Measurements from ENCODE around the gene ARHGAP6.

ARHGAP6 gene

GRCh38 chrX:11678158-11678557 is 12.4 kb upstream of the ARHGAP6 start:
- no peaks in the 10 kb centered on the region for H3K79me2 ChIP-seq (ENCODE audit: control insufficient read depth, insufficient read depth, low read length, unreplicated experiment)
- no peak overlapping the region for H2AFZ ChIP-seq (ENCODE audit: low read length, unreplicated experiment)
- H3K4me3 ChIP-seq (ENCODE audit: low read depth, low read length): no peak overlapping the region
- H3K4me1 ChIP-seq (ENCODE audit: control insufficient read depth, insufficient read depth, low read length, unreplicated experiment): no peaks in the 10 kb centered on the region
- no peak overlapping the region for H3K27ac ChIP-seq (ENCODE audit: low read depth, low read length)
- H3K27me3 ChIP-seq (ENCODE audit: insufficient read depth, low read length): peaks cover 11% of the 10 kb centered on the region; the same call in 1 of the 2 replicates
- no peaks in the 10 kb centered on the region for H3K36me3 ChIP-seq (ENCODE audit: insufficient read depth, low read length)

GRCh38 chrX:11672213-11672612 is 6.5 kb upstream of the ARHGAP6 start:
- H3K36me3 ChIP-seq (ENCODE audit: insufficient read depth, low read length): no peaks in the 10 kb centered on the region
- H3K27ac ChIP-seq (ENCODE audit: low read depth, low read length): no peak overlapping the region
- H3K4me1 ChIP-seq (ENCODE audit: control insufficient read depth, insufficient read depth, low read length, unreplicated experiment): no peaks in the 10 kb centered on the region
- H3K27me3 ChIP-seq (ENCODE audit: insufficient read depth, low read length): peaks cover 60% of the 10 kb centered on the region
- H3K79me2 ChIP-seq (ENCODE audit: control insufficient read depth, insufficient read depth, low read length, unreplicated experiment): no peaks in the 10 kb centered on the region
- H3K4me3 ChIP-seq (ENCODE audit: low read depth, low read length): no peak overlapping the region
- H2AFZ ChIP-seq (ENCODE audit: low read length, unreplicated experiment): no peak overlapping the region

- H2AFZ ChIP-seq (ENCODE audit: low read length, unreplicated experiment): no peak overlapping the region
- peaks cover 72% of the 10 kb centered on the region for H3K27me3 ChIP-seq (ENCODE audit: insufficient read depth, low read length)
- no peak overlapping the region for H3K4me3 ChIP-seq (ENCODE audit: low read depth, low read length)
- no peaks in the 10 kb centered on the region for H3K4me1 ChIP-seq (ENCODE audit: control insufficient read depth, insufficient read depth, low read length, unreplicated experiment)
- no peak overlapping the region for H3K27ac ChIP-seq (ENCODE audit: low read depth, low read length)
- H3K79me2 ChIP-seq (ENCODE audit: control insufficient read depth, insufficient read depth, low read length, unreplicated experiment): no peaks in the 10 kb centered on the region
- no peaks in the 10 kb centered on the region for H3K36me3 ChIP-seq (ENCODE audit: insufficient read depth, low read length)
Measured at GRCh38 chrX:11670316-11670715, 4.6 kb upstream of the ARHGAP6 start.

- Histone ChIP-seq H3K4me1 (ENCODE audit: control insufficient read depth, insufficient read depth, low read length, unreplicated experiment) (peaks cover 12% of the 10 kb centered on the region), H3K79me2 (ENCODE audit: control insufficient read depth, insufficient read depth, low read length, unreplicated experiment) (no peaks in the 10 kb centered on the region), H3K27me3 (ENCODE audit: insufficient read depth, low read length) (peaks cover 51% of the 10 kb centered on the region), H3K36me3 (ENCODE audit: insufficient read depth, low read length) (no peaks in the 10 kb centered on the region), H3K4me3 (ENCODE audit: low read depth, low read length) (no peak overlapping the region), H2AFZ (ENCODE audit: low read length, unreplicated experiment) (no peak overlapping the region), H3K27ac (ENCODE audit: low read depth, low read length) (no peak overlapping the region)
Measured at GRCh38 chrX:11666952-11667685, 1.4 kb upstream of the ARHGAP6 start.

- Histone ChIP-seq H3K36me3 (ENCODE audit: insufficient read depth, low read length) (no peaks in the 10 kb centered on the region), H2AFZ (ENCODE audit: low read length, unreplicated experiment) (peak overlapping the region; percentile 50), H3K4me3 (ENCODE audit: low read depth, low read length) (peak overlapping the region; percentile 91), H3K27me3 (ENCODE audit: insufficient read depth, low read length) (peaks cover 41% of the 10 kb centered on the region), H3K79me2 (ENCODE audit: control insufficient read depth, insufficient read depth, low read length, unreplicated experiment) (no peaks in the 10 kb centered on the region), H3K27ac (ENCODE audit: low read depth, low read length) (no peak overlapping the region), H3K4me1 (ENCODE audit: control insufficient read depth, insufficient read depth, low read length, unreplicated experiment) (peaks cover 12% of the 10 kb centered on the region)
Measured at GRCh38 chrX:11666164-11666563, 444 bp upstream of the ARHGAP6 start.

GRCh38 chrX:11664211-11665167 is 1.2 kb downstream of the ARHGAP6 start:
- Histone ChIP-seq H3K79me2 (ENCODE audit: control insufficient read depth, insufficient read depth, low read length, unreplicated experiment) (no peaks in the 10 kb centered on the region), H3K4me1 (ENCODE audit: control insufficient read depth, insufficient read depth, low read length, unreplicated experiment) (peaks cover 12% of the 10 kb centered on the region), H3K27ac (ENCODE audit: low read depth, low read length) (no peak overlapping the region), H3K36me3 (ENCODE audit: insufficient read depth, low read length) (no peaks in the 10 kb centered on the region), H2AFZ (ENCODE audit: low read length, unreplicated experiment) (peak overlapping the region; percentile 95), H3K27me3 (ENCODE audit: insufficient read depth, low read length) (peaks cover 35% of the 10 kb centered on the region), H3K4me3 (ENCODE audit: low read depth, low read length) (peak overlapping the region; percentile 91)

GRCh38 chrX:11663875-11664210 is 1.9 kb downstream of the ARHGAP6 start:
- H3K36me3 ChIP-seq (ENCODE audit: insufficient read depth, low read length): no peaks in the 10 kb centered on the region
- no peak overlapping the region for H3K27ac ChIP-seq (ENCODE audit: low read depth, low read length)
- no peaks in the 10 kb centered on the region for H3K79me2 ChIP-seq (ENCODE audit: control insufficient read depth, insufficient read depth, low read length, unreplicated experiment)
- peak overlapping the region; percentile 95 for H2AFZ ChIP-seq (ENCODE audit: low read length, unreplicated experiment)
- peak overlapping the region; percentile 91 for H3K4me3 ChIP-seq (ENCODE audit: low read depth, low read length)
- peaks cover 28% of the 10 kb centered on the region for H3K27me3 ChIP-seq (ENCODE audit: insufficient read depth, low read length)
- peaks cover 12% of the 10 kb centered on the region for H3K4me1 ChIP-seq (ENCODE audit: control insufficient read depth, insufficient read depth, low read length, unreplicated experiment)

- Histone ChIP-seq H3K4me1 (ENCODE audit: control insufficient read depth, insufficient read depth, low read length, unreplicated experiment) (no peaks in the 10 kb centered on the region), H2AFZ (ENCODE audit: low read length, unreplicated experiment) (no peak overlapping the region), H3K36me3 (ENCODE audit: insufficient read depth, low read length) (no peaks in the 10 kb centered on the region), H3K79me2 (ENCODE audit: control insufficient read depth, insufficient read depth, low read length, unreplicated experiment) (no peaks in the 10 kb centered on the region), H3K27ac (ENCODE audit: low read depth, low read length) (no peak overlapping the region), H3K27me3 (ENCODE audit: insufficient read depth, low read length) (no peaks in the 10 kb centered on the region), H3K4me3 (ENCODE audit: low read depth, low read length) (no peak overlapping the region)
Measured at GRCh38 chrX:11655282-11656015, 10.3 kb downstream of the ARHGAP6 start.

- Histone ChIP-seq H3K27me3 (ENCODE audit: insufficient read depth, low read length) (no peaks in the 10 kb centered on the region), H3K4me3 (ENCODE audit: low read depth, low read length) (no peak overlapping the region), H3K36me3 (ENCODE audit: insufficient read depth, low read length) (no peaks in the 10 kb centered on the region), H3K79me2 (ENCODE audit: control insufficient read depth, insufficient read depth, low read length, unreplicated experiment) (no peaks in the 10 kb centered on the region), H3K27ac (ENCODE audit: low read depth, low read length) (no peak overlapping the region), H2AFZ (ENCODE audit: low read length, unreplicated experiment) (no peak overlapping the region), H3K4me1 (ENCODE audit: control insufficient read depth, insufficient read depth, low read length, unreplicated experiment) (no peaks in the 10 kb centered on the region)
Measured at GRCh38 chrX:11648705-11649519, 16.8 kb downstream of the ARHGAP6 start.

GRCh38 chrX:11647138-11647537 is 18.6 kb downstream of the ARHGAP6 start:
- no peaks in the 10 kb centered on the region for H3K79me2 ChIP-seq (ENCODE audit: control insufficient read depth, insufficient read depth, low read length, unreplicated experiment)
- H3K36me3 ChIP-seq (ENCODE audit: insufficient read depth, low read length): no peaks in the 10 kb centered on the region
- no peak overlapping the region for H2AFZ ChIP-seq (ENCODE audit: low read length, unreplicated experiment)
- H3K27me3 ChIP-seq (ENCODE audit: insufficient read depth, low read length): no peaks in the 10 kb centered on the region
- H3K4me3 ChIP-seq (ENCODE audit: low read depth, low read length): no peak overlapping the region
- H3K27ac ChIP-seq (ENCODE audit: low read depth, low read length): no peak overlapping the region
- H3K4me1 ChIP-seq (ENCODE audit: control insufficient read depth, insufficient read depth, low read length, unreplicated experiment): no peaks in the 10 kb centered on the region
